Small intestine (tissue), 7 donors: ENCODE data around the gene CARD9. TPM values are rescaled to one million over a fixed set of nuclear protein-coding genes. Genes with fewer than 3 reads are reported as not detected.
A peak's percentile ranks its signal among the peaks of the same experiment; 100 is the strongest.

Experiments used
- DNase-seq, 2 donors: peaks; one replicate each; pipeline versions ENCODE4 v3.0.0 to v3.0.0-alpha.2; 2013
- FAIRE-seq: peaks from 2 replicates; lab custom pipeline; 2012; peaks lifted over from hg19 to GRCh38; lab: Jason Lieb, UNC
- H3K27ac ChIP-seq, 3 donors: one replicate each; pipeline ENCODE4 v1.5.1; 2013; ENCODE audit warnings: low read length in 2 of 3, mild to moderate bottlenecking in 2 of 3, control low read depth in 1 of 3, inconsistent platforms in 1 of 3, low read depth in 1 of 3, moderate library complexity in 1 of 3
- H3K27me3 ChIP-seq, 3 donors: one replicate each; pipeline ENCODE4 v1.6.1; 2013; ENCODE audit warnings: low read length in 3 of 3, inconsistent platforms in 1 of 3; ENCODE audit not compliant: control insufficient read depth in 3 of 3, insufficient read depth in 3 of 3
- H3K36me3 ChIP-seq, 3 donors: one replicate each; pipeline ENCODE4 v1.6.1; 2013; ENCODE audit warnings: low read length in 3 of 3, inconsistent platforms in 1 of 3, low read depth in 1 of 3, mild to moderate bottlenecking in 1 of 3, moderate library complexity in 1 of 3; ENCODE audit not compliant: control insufficient read depth in 3 of 3, insufficient read depth in 2 of 3
- H3K4me1 ChIP-seq, 3 donors: one replicate each; pipeline ENCODE4 v1.6.1; 2013; ENCODE audit warnings: low read length in 2 of 3, inconsistent platforms in 1 of 3, low read depth in 1 of 3, mild to moderate bottlenecking in 1 of 3, moderate library complexity in 1 of 3; ENCODE audit not compliant: control insufficient read depth in 3 of 3, insufficient read depth in 2 of 3
- H3K4me3 ChIP-seq, 3 donors: one replicate each; pipeline ENCODE4 v1.5.1; 2013; ENCODE audit warnings: low read length in 3 of 3, control low read depth in 1 of 3, inconsistent platforms in 1 of 3, low read depth in 1 of 3, mild to moderate bottlenecking in 1 of 3, moderate library complexity in 1 of 3
- H3K9me3 ChIP-seq, 2 donors: one replicate each; pipeline ENCODE4 v1.6.1; 2013; ENCODE audit warnings: low read depth in 1 of 2, low read length in 1 of 2; ENCODE audit not compliant: control insufficient read depth in 2 of 2, insufficient read depth in 1 of 2
- WGBS, 3 donors: extraction: QIAGEN DNeasy Blood & Tissue Kit; methylation state at CpG; one replicate each; pipeline ENCODE4 v1.1.7; 2013; 5-methylcytosine and 5-hydroxymethylcytosine counted together
- polyA plus RNA-seq, 4 donors: library from polyadenylated mRNA; stranded (reverse) in 3 of 4; unstranded in 1 of 4; fragments of 200-250 nt in 3 of 4; fragments of 120-200 nt in 1 of 4; gene quantifications; one replicate each; pipeline versions ENCODE4 v1.2.1 to v1.2.3, GENCODE V29; 2013
- donor health status: healthy with polysubstance abuse.
- donor health status: control.
- donor health status: control.
- donor health status: Bipolar disorder and iron deficiency.
- donor health status: healthy.

CARD9 gene
- polyA plus RNA-seq, 4 donors: 1.8 to 3.8 (median 2.3) TPM

DNA sequence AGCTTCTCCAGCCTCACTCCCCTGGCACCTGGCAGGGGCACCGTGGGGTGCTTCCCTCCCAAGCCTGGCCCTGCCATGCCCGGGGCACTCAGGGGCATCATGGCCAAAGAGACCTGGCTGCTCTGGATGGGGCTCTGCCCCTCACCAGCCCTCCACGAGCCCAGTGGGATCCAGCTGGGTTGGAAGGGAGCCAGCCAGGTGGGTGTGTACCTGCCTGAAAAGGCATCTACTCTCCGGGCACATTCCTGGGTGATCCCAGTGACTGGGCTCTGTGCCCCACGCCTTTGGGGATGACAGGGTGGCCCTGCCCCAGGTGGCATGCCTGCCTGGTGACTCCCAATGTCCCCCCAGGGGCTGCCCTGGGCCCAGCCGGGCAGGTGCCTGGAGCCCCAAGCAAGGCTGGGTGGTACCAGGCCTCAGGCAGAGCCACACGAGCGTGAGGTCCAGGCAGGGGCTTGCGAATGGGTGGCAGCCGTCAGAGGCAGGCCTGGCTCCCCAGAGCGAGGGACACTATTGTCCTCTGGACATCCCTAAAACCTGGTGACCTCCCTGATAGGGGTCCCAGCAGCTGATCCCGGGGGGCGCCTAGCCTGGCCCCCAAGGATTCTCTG is 45.4 kb downstream of the CARD9 start:
- Histone ChIP-seq H3K9me3 (no peaks in the 10 kb centered on the region), H3K36me3 (peaks cover 0 to 11% (median 0%) of the 10 kb centered on the region in 3 donors), H3K27ac (peak overlapping the region in 1 of 3 donors; percentile 65), H3K4me3 (peak overlapping the region; percentile 17 to 55 (median 45)), H3K4me1 (peaks cover 0 to 32% (median 0%) of the 10 kb centered on the region in 3 donors), H3K27me3 (peaks cover 0 to 4% (median 0%) of the 10 kb centered on the region in 3 donors)
- DNase-seq: peak in 1 of 2 donors; percentile 66
- no peak for FAIRE-seq
- 24 to 33% (median 25%) methylated on average over 12 to 13 of the region's 13 CpGs for WGBS, 3 donors

DNA sequence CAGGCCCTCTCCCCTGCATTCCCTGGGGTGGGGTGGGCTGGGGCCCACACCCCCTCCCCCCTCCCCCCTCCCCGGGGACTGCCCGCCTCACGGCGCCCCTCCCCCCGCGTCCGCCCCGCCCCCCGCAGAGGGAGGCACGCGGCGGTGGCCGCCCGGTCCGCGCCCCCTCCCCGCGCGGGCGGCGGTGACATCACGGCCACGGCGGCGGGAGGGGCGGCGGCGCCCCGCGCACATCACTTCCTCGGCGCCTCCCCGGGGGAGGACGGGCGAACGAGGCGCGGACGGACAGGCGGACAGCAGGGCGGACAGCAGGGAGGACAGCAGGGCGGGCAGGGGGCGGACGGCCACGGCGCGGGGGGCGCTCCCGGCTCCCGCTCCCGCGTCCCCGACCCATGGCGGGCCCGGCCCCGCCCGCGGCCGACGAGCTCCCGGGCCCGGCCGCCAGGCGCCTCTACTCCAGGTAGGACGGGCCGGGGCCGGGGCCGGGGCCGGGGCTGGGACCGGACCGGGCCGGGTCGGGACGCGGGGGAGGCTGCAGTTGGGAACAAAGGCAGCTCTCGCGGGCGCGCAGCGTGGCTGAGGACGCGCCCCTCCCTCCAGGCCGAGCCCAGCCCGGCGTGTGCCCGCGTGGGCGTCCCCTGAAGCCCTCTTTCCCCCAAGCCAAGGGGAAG is 46.0 kb downstream of the CARD9 start, which contains the start of gene GPSM1:
TSS of gene GPSM1 (plus strand) at position 236 of the 671 bp plus-strand sequence. CDS start at position 393, 157 bp downstream.
- peak within 1 kb of the TSS; percentile 17 to 55 (median 45) for H3K4me3 ChIP-seq
- peaks cover 0 to 10% (median 0%) of the 10 kb centered on the region in 3 donors for H3K36me3 ChIP-seq
- peak within 1 kb of the TSS in 2 of 3 donors; percentile 72 to 75 for H3K27ac ChIP-seq
- no peak for FAIRE-seq
- WGBS, 3 donors: 1 to 4% (median 1%) methylated on average over 10 to 87 of the region's 88 CpGs
- peak in 1 of 2 donors; percentile 68 for DNase-seq
- no peaks in the 10 kb centered on the region for H3K9me3 ChIP-seq
- peaks cover 0 to 32% (median 0%) of the 10 kb centered on the region in 3 donors for H3K4me1 ChIP-seq
- H3K27me3 ChIP-seq: peaks cover 0 to 4% (median 0%) of the 10 kb centered on the region in 3 donors

DNA sequence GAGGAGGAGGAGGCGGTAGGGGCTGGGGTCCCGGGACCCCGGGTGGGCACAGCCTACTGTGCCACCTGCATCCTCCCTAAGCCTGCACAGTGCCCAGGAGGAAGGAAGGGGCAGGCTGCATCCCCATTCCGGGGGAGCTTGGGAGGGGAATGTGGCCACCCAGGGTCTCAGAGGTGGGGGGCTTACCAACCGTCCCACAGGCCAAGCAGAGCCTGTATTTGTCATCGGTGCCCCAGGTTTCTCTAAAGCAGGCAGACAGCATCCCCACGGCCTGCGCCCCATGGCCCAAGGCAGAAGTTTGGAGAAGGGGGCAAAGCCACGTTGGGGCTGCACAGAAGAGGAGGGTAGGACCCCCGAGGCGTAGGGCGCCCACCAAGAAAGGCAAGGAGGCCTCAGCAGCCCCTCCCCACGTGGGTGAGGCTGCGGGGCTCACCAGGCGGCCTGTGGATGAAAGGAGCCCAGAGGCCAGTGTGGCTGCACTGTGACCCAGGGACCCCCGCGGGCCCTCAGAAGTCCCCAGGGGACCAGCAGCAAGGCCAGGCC is 46.6 kb downstream of the CARD9 start:
- H3K27ac ChIP-seq: peak overlapping the region in 2 of 3 donors; percentile 72 to 75

DNA sequence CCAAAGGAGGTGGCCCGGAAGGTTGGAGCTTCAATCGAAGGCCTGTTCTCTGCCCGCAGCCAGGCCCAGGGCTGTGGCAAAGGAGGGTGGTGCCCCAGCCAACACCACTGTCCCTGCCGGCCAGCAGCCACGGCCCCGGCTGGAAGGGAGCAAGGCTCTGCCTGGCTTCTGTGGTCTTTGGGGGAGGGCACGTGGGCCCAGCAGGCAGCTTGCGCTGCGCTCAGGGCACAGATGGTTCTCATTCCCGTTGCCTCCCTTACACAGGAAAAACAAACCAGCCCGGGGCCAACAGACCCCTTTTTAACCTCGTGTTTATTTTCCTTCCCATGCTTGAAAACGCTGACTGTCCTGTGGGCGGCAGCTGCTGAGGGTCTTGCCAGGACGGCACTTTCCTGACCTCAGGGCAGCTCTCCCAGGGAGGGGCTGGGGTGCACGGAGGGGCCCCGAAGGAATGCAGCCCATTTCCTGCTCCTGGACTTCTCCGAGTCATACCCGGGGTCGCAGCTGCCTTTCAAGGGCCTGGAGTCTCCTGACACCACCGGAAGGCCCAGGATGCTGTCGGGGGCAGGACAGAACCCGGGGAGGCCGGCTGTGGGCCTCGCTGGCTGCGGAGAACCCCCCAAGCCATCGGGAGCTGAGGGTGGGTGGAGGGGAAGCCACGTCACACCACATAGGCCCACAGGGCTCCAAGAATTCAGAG is 47.3 kb downstream of the CARD9 start:
- Histone ChIP-seq H3K36me3 (peaks cover 0 to 3% (median 0%) of the 10 kb centered on the region in 3 donors), H3K27me3 (peaks cover 0 to 4% (median 0%) of the 10 kb centered on the region in 3 donors), H3K4me1 (peaks cover 0 to 32% (median 0%) of the 10 kb centered on the region in 3 donors), H3K4me3 (no peak overlapping the region), H3K27ac (peak overlapping the region in 2 of 3 donors; percentile 72 to 75), H3K9me3 (no peaks in the 10 kb centered on the region)
- WGBS, 3 donors: 34 to 62% (median 56%) methylated on average over 28 of the region's 28 CpGs
- FAIRE-seq (no peak), DNase-seq (no peak)

More for the DNA sequence above, 46.6 kb downstream of the CARD9 start:
- Histone ChIP-seq H3K27me3 (peaks cover 0 to 4% (median 0%) of the 10 kb centered on the region in 3 donors), H3K4me1 (peaks cover 0 to 32% (median 0%) of the 10 kb centered on the region in 3 donors), H3K36me3 (peaks cover 0 to 7% (median 0%) of the 10 kb centered on the region in 3 donors), H3K9me3 (no peaks in the 10 kb centered on the region), H3K4me3 (no peak overlapping the region)
- no peak for FAIRE-seq
- WGBS, 3 donors: 32 to 55% (median 44%) methylated on average over 12 to 17 of the region's 17 CpGs
- DNase-seq: no peak

DNA sequence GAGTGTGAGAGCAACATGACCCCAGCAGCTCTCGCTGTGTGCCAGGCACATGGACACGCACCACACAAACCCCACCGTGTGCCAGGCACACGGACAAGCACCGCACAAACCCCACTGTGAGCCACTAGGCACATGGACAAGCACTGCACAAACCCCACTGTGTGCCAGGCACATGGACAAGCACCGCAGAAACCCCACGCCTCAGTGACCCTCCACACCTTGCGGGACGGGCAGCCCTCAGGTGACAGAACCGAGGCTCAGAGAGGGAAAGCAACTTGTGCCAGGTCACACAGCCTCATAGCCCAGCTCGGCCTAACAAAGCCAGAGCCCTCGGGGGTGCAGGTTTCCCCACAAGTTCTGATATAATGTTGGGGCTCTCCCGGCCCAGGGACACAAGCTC is 48.1 kb downstream of the CARD9 start:
- Histone ChIP-seq H3K36me3 (peaks cover 0 to 2% (median 0%) of the 10 kb centered on the region in 3 donors), H3K27me3 (peaks cover 0 to 4% (median 0%) of the 10 kb centered on the region in 3 donors), H3K27ac (peak overlapping the region in 1 of 3 donors; percentile 72), H3K9me3 (no peaks in the 10 kb centered on the region), H3K4me3 (no peak overlapping the region), H3K4me1 (peaks cover 0 to 28% (median 0%) of the 10 kb centered on the region in 3 donors)
- FAIRE-seq (no peak), DNase-seq (no peak)
- WGBS, 3 donors: 86 to 91% (median 87%) methylated on average over 13 of the region's 13 CpGs

DNA sequence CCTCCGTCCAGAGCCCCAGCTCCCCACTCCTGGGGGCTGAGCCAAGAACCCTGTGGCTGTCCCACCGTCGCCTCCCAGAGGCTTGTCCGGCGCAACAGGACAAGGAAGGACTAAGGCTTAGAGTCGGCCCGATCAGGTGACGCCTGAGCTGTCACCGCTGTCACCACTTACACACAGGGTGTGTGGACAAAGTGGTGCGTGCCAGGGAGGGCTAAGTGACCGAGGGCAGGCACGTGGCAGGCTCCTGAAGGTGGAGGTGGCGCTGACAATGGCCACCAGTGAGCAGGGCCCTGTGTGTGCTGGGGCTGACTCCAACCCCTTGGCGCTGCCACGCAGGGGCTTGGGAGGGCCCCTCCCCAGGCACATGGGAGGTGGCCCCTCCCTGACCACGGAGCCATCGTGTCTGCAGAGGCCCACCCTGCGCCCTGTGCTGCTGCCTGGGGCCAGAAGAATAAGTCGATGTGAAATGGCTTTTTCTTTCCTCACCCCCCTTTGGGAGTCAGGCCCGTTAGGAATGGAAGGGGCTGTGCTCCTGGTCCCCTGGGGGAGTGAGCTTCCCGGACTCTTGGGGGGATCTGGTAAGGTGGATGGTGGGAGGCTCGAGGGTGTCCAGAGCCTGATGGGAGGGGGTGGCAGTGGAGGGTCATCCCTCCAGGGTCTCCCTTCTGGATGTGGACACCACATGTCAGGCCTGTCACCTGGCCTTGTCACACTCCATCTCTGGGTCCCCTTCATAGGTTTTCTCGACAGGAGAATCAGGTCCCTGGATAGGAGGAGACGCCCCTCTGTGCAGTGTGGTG is 48.8 kb downstream of the CARD9 start:
- 64 to 74% (median 68%) methylated on average over 23 to 24 of the region's 24 CpGs for WGBS, 3 donors
- no peaks in the 10 kb centered on the region for H3K36me3 ChIP-seq
- H3K27ac ChIP-seq: no peak overlapping the region
- peaks cover 0 to 28% (median 0%) of the 10 kb centered on the region in 3 donors for H3K4me1 ChIP-seq
- no peaks in the 10 kb centered on the region for H3K9me3 ChIP-seq
- no peak overlapping the region for H3K4me3 ChIP-seq
- FAIRE-seq (no peak), DNase-seq (no peak)
- peaks cover 0 to 4% (median 0%) of the 10 kb centered on the region in 3 donors for H3K27me3 ChIP-seq

DNA sequence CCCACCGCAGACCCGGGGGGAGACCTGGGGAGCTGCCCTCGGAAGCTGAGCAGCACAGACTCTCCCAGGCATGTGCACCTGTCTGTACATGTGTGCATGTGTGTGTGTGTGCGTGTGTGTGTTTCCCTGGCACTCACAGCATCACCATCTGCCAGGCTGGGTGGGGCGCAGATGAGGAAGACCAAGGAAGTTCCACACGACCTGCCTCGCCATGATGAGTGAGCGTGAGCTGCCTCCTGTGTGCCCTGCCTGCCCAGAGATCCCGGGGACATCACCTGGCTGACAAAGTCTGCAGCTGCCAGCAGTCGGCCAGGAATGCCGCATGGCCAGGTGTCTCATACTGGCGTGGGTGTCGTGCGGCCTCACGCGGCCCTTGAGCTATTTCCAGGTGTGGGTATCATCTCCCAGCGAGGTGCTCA is 50.1 kb downstream of the CARD9 start:
- no peaks in the 10 kb centered on the region for H3K9me3 ChIP-seq
- no peaks in the 10 kb centered on the region for H3K36me3 ChIP-seq
- H3K27me3 ChIP-seq: peaks cover 0 to 4% (median 0%) of the 10 kb centered on the region in 3 donors
- no peak overlapping the region for H3K4me3 ChIP-seq
- H3K27ac ChIP-seq: no peak overlapping the region
- DNase-seq (peak in 1 of 2 donors; percentile 32), FAIRE-seq (no peak)
- WGBS, 3 donors: 14 to 57% (median 29%) methylated on average over 17 of the region's 17 CpGs
- H3K4me1 ChIP-seq: peaks cover 0 to 17% (median 0%) of the 10 kb centered on the region in 3 donors
